Epidermal melanocyte (primary cell): ENCODE measurements around the gene STAM.

Experiments
- DNase-seq: peaks from one replicate; pipeline ENCODE4 v3.0.0; 2011; ENCODE audit warnings: low spot score; ENCODE audit not compliant: insufficient read length

STAM gene

DNA sequence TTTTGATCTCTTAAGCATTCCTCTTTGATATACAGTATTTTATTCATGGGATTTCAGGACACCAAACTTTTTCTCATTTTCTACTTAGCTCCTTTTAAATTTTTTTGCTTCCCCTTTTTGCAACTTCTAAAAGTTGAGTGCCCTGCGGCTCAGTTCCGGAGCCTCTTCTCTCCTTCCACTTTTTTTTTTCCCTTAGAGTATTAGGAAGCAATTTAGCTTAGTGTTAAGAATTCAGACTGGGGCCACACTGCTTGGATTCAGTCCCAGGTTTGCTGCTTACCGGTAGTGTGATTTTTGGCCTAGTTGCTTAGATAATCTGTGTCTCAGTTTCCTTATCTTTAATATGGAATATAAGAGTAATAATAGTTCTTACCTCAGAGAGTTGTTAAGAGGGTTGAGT lies 3.4 kb downstream of the STAM start:
- no peak for DNase-seq

- no peak for DNase-seq
Observed at GRCh38 chr10:17648243-17649035, 4.5 kb downstream of the STAM start.

- no peak for DNase-seq
Observed at GRCh38 chr10:17649052-17649451, 5.1 kb downstream of the STAM start.

- no peak for DNase-seq
Observed at GRCh38 chr10:17649836-17650235, 5.9 kb downstream of the STAM start.

- no peak for DNase-seq
Observed at GRCh38 chr10:17650416-17650815, 6.5 kb downstream of the STAM start.

GRCh38 chr10:17651896-17652295 lies 7.9 kb downstream of the STAM start:
- DNase-seq = no peak

GRCh38 chr10:17652585-17652984 lies 8.6 kb downstream of the STAM start:
- no peak for DNase-seq

DNA sequence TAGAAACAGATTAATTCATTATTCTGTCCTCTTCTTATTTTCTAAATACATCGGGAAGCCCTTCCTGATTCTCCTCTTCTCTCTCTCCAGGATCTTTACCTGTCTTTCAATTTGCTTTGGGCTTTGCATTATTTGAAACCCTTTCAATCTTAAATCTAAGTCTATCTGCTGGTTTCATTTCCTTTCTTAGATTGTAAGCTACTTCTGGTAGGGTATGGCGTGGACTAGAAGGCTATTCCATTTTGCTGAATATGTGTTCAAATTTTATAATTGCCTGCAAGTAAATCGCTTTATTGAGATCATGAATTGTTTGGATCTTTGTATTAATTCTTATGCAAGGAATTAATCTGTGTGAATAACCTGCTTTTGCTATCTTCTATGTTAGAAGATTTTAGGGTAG lies 11.1 kb downstream of the STAM start:
- DNase-seq = no peak

GRCh38 chr10:17655567-17656146 lies 11.7 kb downstream of the STAM start:
- DNase-seq = no peak

GRCh38 chr10:17657103-17657500 lies 13.2 kb downstream of the STAM start:
- no peak for DNase-seq

GRCh38 chr10:17659365-17659764 lies 15.4 kb downstream of the STAM start:
- no peak for DNase-seq

- no peak for DNase-seq
Observed at GRCh38 chr10:17660921-17661320, 17.0 kb downstream of the STAM start.

- no peak for DNase-seq
Observed at GRCh38 chr10:17661510-17661909, 17.6 kb downstream of the STAM start.

DNA sequence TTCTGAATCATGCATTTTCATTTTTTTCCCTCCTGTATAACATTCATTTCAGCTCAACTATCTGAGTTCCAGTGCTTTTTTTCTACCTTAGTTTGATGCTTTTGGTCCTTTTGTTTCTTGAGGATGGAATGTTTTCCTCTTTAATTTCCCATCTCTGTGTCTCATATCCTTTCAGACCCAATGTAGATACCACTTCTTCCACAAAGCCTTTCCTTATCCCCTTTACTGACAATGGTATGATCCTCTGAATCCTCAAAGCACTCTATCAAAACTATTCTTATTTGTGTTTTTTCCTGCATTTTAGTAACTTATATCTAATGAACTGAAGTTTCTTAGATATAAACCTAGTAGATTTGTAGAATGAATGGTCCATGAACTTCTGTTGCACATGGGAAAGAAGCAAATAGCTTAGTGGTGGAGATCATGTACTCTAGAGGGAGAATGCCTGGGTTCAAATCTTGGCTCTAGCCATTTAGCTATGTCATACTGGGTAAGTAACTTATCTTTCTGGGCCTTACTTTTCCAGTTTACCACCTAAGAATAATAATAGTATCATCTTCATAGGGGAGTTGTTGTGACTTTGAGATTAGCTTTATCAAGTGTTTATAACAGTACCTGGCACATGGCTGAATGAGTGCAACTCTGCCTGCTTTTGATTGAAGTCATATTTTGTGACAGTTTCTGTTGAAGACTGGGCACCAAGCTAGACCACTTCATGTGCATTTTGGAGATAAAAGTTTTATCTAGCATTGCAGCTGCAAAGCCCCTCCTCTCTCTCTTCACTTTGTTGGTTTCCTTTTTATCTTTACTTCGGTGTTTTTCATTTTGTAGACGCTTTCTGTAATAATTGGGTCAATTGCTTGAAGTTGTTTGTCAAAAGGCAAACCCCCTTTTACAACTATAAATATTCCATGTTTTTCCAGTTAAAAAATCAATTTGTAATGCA lies 18.5 kb downstream of the STAM start:
- no peak for DNase-seq

GRCh38 chr10:17663450-17663849 lies 19.5 kb downstream of the STAM start:
- DNase-seq = no peak

DNA sequence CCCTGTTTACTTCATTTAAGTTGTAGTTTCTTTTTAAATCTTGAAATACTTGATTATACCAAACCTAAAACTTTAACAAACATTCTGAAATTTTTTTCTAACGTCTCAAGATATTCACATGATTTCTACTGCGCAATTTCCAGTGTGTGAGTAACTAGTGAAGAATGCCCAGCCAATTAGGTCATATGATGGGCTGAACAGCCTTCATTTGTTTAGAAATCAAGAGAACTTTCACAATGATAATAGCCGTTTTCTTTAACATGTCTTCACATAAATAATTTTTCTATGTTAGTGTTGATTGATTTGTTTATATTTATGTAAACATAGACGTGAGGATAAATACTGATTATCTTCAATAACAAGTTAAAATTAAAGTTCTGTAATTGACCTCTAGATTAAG lies 21.8 kb downstream of the STAM start:
- DNase-seq = peak; percentile 26

- DNase-seq = no peak
Observed at GRCh38 chr10:17668435-17669184, 24.7 kb downstream of the STAM start.

- no peak for DNase-seq
Observed at GRCh38 chr10:17669185-17669872, 25.4 kb downstream of the STAM start.

DNA sequence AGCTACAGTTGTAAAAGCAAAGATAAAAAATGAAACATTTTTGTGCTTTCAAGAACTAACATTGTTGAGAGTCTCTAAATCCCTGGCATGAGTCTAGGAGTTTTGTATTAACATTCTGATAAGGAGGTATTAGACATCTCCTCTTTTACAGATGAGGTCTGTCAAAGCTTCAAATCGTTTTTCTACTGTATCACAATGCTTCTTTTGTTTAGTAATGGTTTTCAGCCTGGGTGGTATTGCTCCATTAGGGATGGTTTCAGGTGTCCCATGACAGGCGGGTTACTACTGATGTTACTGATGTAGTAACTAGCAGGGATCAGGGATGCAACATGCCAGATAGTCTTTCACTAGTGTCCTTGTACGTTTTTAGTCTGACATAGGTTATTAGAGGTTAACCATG lies 27.4 kb downstream of the STAM start:
- no peak for DNase-seq

DNA sequence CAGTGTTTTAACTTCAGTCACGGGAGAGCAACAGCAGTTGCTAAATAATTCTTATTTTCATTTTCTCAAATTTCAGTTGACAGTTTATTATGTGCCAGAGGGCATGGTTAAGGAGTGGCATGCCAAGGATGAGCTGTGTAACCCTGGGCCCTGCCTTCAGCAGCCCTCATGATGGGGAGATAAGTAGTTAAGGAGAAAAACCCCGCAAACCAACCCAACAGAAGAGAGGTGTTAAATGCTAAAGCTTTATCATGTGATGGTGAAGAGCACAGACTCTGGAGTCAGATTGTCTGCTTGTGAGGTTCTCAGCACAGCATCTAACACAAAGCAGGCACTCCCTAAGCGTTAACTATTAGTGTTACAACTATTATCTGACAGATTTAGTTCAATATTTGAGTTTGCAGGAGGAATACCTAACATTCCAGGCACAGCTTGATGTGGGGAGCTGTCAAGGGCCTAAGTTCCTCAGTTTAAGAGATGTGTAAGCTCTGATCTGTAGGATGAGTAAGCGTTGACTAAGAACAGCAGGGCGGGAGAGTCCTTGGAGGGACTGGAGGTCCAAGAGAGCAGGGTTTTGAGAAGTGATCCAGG lies 29.6 kb downstream of the STAM start:
- no peak for DNase-seq
